C4-2B (cell line): ENCODE data around the gene TLE2.

Experiments
- CTCF ChIP-seq: fragments of 450-650 bp; conservative IDR thresholded peaks from 2 replicates; pipeline ENCODE4 v1.5.1; 2017; ENCODE audit warnings: mild to moderate bottlenecking
- ZFX ChIP-seq: fragments of 450-650 bp; IDR thresholded peaks from 2 replicates; pipeline ENCODE4 v1.6.1; 2017

DNA sequence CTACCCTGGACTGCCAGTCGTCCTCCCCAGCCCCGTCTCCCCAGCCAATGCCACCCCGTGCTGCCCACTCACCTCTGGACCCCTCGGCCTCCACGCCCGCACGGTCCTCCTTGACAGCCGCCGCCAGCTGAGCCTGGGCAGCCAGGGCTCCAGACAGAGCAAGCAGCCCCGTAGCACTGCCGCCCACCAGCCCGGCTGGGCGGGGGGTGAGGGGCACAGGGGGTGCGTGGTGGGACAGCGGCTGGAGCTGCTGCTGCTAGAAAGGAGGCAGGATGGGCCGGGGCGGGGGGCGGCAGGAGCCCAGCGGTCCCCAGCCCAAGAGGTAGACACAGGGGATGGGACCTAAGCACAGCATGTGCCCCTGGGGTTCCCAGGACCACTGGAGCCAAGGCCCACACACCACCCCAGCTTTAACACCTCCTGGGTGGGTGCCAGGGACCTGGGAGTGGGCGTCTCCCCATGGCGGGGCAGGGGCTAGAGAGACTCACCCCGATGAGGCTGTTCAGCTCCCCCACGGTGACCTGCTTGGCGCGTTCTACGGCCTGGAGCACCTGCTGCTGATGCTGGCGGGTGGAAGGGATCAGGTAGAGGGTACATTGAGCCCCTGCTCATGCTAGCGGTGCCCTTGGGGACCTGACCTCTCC is 9.7 kb downstream of the TLE2 start:
- TF ChIP-seq CTCF (no peak), ZFX (no peak)
